Measurements from ENCODE around the gene SEZ6L. TPM values are rescaled to one million over a fixed set of nuclear protein-coding genes. Genes with fewer than 3 reads are reported as not detected.

Gene SEZ6L
- total RNA-seq, 1 donor from 2014 or later = 109 TPM

- peaks cover 16% of the 10 kb centered on the region for H3K36me3 Mint-ChIP-seq (ENCODE audit: unreplicated experiment)
- no peaks in the 10 kb centered on the region for H3K4me1 Mint-ChIP-seq (ENCODE audit: low read depth, unreplicated experiment)
- H3K9me3 Mint-ChIP-seq (ENCODE audit: unreplicated experiment) = peaks cover 2% of the 10 kb centered on the region
- H3K27me3 Mint-ChIP-seq (ENCODE audit: unreplicated experiment) = peaks cover 5% of the 10 kb centered on the region
- H3K4me3 Mint-ChIP-seq (ENCODE audit: unreplicated experiment) = no peak overlapping the region
- H3K27ac Mint-ChIP-seq (ENCODE audit: unreplicated experiment) = no peak overlapping the region
- DNase-seq = no peak
- TF ChIP-seq CTCF (IDR thresholded peaks at IDR 0.05; ENCODE audit: partially characterized antibody, unreplicated experiment) = no peak
Observed at GRCh38 chr22:26348810-26349526, 179.7 kb downstream of the SEZ6L start.

- no peak for DNase-seq
- Mint-ChIP-seq H3K36me3 (ENCODE audit: unreplicated experiment) (peaks cover 16% of the 10 kb centered on the region), H3K27me3 (ENCODE audit: unreplicated experiment) (no peaks in the 10 kb centered on the region), H3K4me3 (ENCODE audit: unreplicated experiment) (no peak overlapping the region), H3K27ac (ENCODE audit: unreplicated experiment) (peak overlapping the region; percentile 44), H3K9me3 (ENCODE audit: unreplicated experiment) (peaks cover 6% of the 10 kb centered on the region), H3K4me1 (ENCODE audit: low read depth, unreplicated experiment) (peaks cover 14% of the 10 kb centered on the region)
- TF ChIP-seq CTCF (IDR thresholded peaks at IDR 0.05; ENCODE audit: partially characterized antibody, unreplicated experiment) = no peak
Observed at GRCh38 chr22:26354707-26355106, 185.4 kb downstream of the SEZ6L start.

- no peak overlapping the region for H3K4me3 Mint-ChIP-seq (ENCODE audit: unreplicated experiment)
- peaks cover 12% of the 10 kb centered on the region for H3K36me3 Mint-ChIP-seq (ENCODE audit: unreplicated experiment)
- no peak for TF ChIP-seq CTCF (IDR thresholded peaks at IDR 0.05; ENCODE audit: partially characterized antibody, unreplicated experiment)
- H3K4me1 Mint-ChIP-seq (ENCODE audit: low read depth, unreplicated experiment) = peaks cover 19% of the 10 kb centered on the region
- DNase-seq = no peak
- H3K27me3 Mint-ChIP-seq (ENCODE audit: unreplicated experiment) = peaks cover 1% of the 10 kb centered on the region
- no peak overlapping the region for H3K27ac Mint-ChIP-seq (ENCODE audit: unreplicated experiment)
- peaks cover 6% of the 10 kb centered on the region for H3K9me3 Mint-ChIP-seq (ENCODE audit: unreplicated experiment)
Observed at GRCh38 chr22:26357281-26357680, 188.0 kb downstream of the SEZ6L start.

GRCh38 chr22:26357813-26358212 lies 188.6 kb downstream of the SEZ6L start:
- H3K4me3 Mint-ChIP-seq (ENCODE audit: unreplicated experiment) = no peak overlapping the region
- H3K27ac Mint-ChIP-seq (ENCODE audit: unreplicated experiment) = peak overlapping the region; percentile 38
- H3K36me3 Mint-ChIP-seq (ENCODE audit: unreplicated experiment) = peaks cover 8% of the 10 kb centered on the region
- peaks cover 6% of the 10 kb centered on the region for H3K9me3 Mint-ChIP-seq (ENCODE audit: unreplicated experiment)
- H3K27me3 Mint-ChIP-seq (ENCODE audit: unreplicated experiment) = peaks cover 2% of the 10 kb centered on the region
- DNase-seq = no peak
- H3K4me1 Mint-ChIP-seq (ENCODE audit: low read depth, unreplicated experiment) = peaks cover 19% of the 10 kb centered on the region
- TF ChIP-seq CTCF (IDR thresholded peaks at IDR 0.05; ENCODE audit: partially characterized antibody, unreplicated experiment) = no peak

GRCh38 chr22:26359156-26359555 lies 189.9 kb downstream of the SEZ6L start:
- peaks cover 18% of the 10 kb centered on the region for H3K4me1 Mint-ChIP-seq (ENCODE audit: low read depth, unreplicated experiment)
- peaks cover 5% of the 10 kb centered on the region for H3K9me3 Mint-ChIP-seq (ENCODE audit: unreplicated experiment)
- peaks cover 2% of the 10 kb centered on the region for H3K27me3 Mint-ChIP-seq (ENCODE audit: unreplicated experiment)
- no peaks in the 10 kb centered on the region for H3K36me3 Mint-ChIP-seq (ENCODE audit: unreplicated experiment)
- DNase-seq = no peak
- no peak for TF ChIP-seq CTCF (IDR thresholded peaks at IDR 0.05; ENCODE audit: partially characterized antibody, unreplicated experiment)
- no peak overlapping the region for H3K27ac Mint-ChIP-seq (ENCODE audit: unreplicated experiment)
- no peak overlapping the region for H3K4me3 Mint-ChIP-seq (ENCODE audit: unreplicated experiment)
